HepG2 (cell line): ENCODE results near the gene OBP2A. TPM values are rescaled to one million over a fixed set of nuclear protein-coding genes. Genes with fewer than 3 reads are reported as not detected.

Experiments used
- CC2D1A ChIP-seq: sonication (generic); formaldehyde crosslinking; IDR thresholded peaks from 2 replicates; pipeline ENCODE4 v1.8.1; 2023; ENCODE audit warnings: mild to moderate bottlenecking, missing genetic modification reagents
- E2F1 ChIP-seq: sonication (generic); formaldehyde crosslinking; IDR thresholded peaks from 2 replicates; pipeline ENCODE4 v1.5.0; 2020; ENCODE audit warnings: missing genetic modification reagents
- ERF ChIP-seq: IDR thresholded peaks from 2 replicates; pipeline ENCODE4 v1.6.1; 2018; ENCODE audit warnings: missing biosample characterization, missing genetic modification reagents
- EZH2 ChIP-seq: conservative IDR thresholded peaks from 2 replicates; pipeline ENCODE4 v1.6.1; 2012; ENCODE audit warnings: mild to moderate bottlenecking, low read depth, low read length, moderate library complexity
- GATAD1 ChIP-seq: IDR thresholded peaks from 2 replicates; pipeline ENCODE4 v1.6.1; 2016; ENCODE audit warnings: missing genetic modification reagents, missing compliant biosample characterization
- MAX ChIP-seq: IDR thresholded peaks from 2 replicates; pipeline ENCODE4 v1.6.1; 2012; ENCODE audit warnings: inconsistent platforms
- MIER2 ChIP-seq: IDR thresholded peaks from 2 replicates; pipeline ENCODE4 v1.6.1; 2016; ENCODE audit warnings: missing biosample characterization, missing genetic modification reagents
- MTF2 ChIP-seq: sonication (generic); formaldehyde crosslinking; IDR thresholded peaks from 2 replicates; pipeline ENCODE4 v1.5.0; 2020; ENCODE audit warnings: missing genetic modification reagents, borderline replicate concordance
- NFIB ChIP-seq: sonication (generic); formaldehyde crosslinking; IDR thresholded peaks from 2 replicates; pipeline ENCODE4 v1.9.0; 2021; ENCODE audit warnings: missing genetic modification reagents, mild to moderate bottlenecking, borderline replicate concordance
- NFKB2 ChIP-seq: sonication (generic); formaldehyde crosslinking; IDR thresholded peaks from 2 replicates; pipeline ENCODE4 v1.4.0; 2020; ENCODE audit warnings: missing genetic modification reagents, borderline replicate concordance
- SMAD9 ChIP-seq: sonication (generic); formaldehyde crosslinking; IDR thresholded peaks from 2 replicates; pipeline ENCODE4 v1.5.1; 2020; ENCODE audit warnings: mild to moderate bottlenecking, missing genetic modification reagents
- SP2 ChIP-seq: sonication (generic); formaldehyde crosslinking; IDR thresholded peaks from 2 replicates; pipeline ENCODE4 v1.5.1; 2020; ENCODE audit warnings: mild to moderate bottlenecking, missing genetic modification reagents
- ZBTB33 ChIP-seq: sonication (generic); formaldehyde crosslinking; IDR thresholded peaks from 2 replicates; pipeline ENCODE4 v1.4.0; 2020; ENCODE audit warnings: missing genetic modification reagents
- ZBTB37 ChIP-seq: sonication (generic); formaldehyde crosslinking; IDR thresholded peaks from 2 replicates; pipeline ENCODE4 v1.4.0; 2020; ENCODE audit warnings: mild to moderate bottlenecking, missing genetic modification reagents
- ZFP91 ChIP-seq: sonication (generic); formaldehyde crosslinking; IDR thresholded peaks from 2 replicates; pipeline ENCODE4 v1.9.0; 2022; ENCODE audit warnings: missing genetic modification reagents, mild to moderate bottlenecking, borderline replicate concordance
- ZKSCAN1 ChIP-seq: fragments of 150-350 bp; IDR thresholded peaks from 2 replicates; pipeline ENCODE4 v1.6.1; 2014; ENCODE audit warnings: low read length
- ZNF468 ChIP-seq: sonication (generic); formaldehyde crosslinking; IDR thresholded peaks from 2 replicates; pipeline ENCODE4 v1.8.0; 2022; ENCODE audit warnings: mild to moderate bottlenecking, moderate library complexity, missing genetic modification reagents
- ZNF691 ChIP-seq: sonication (generic); formaldehyde crosslinking; IDR thresholded peaks from 2 replicates; pipeline ENCODE4 v1.4.0; 2020; ENCODE audit warnings: missing genetic modification reagents, low read depth, mild to moderate bottlenecking, borderline replicate concordance
- ZNF740 ChIP-seq: sonication (generic); formaldehyde crosslinking; IDR thresholded peaks from 2 replicates; pipeline ENCODE4 v1.4.0; 2020; ENCODE audit warnings: missing genetic modification reagents
- ZNF780A ChIP-seq: sonication (generic); formaldehyde crosslinking; IDR thresholded peaks from 2 replicates; pipeline ENCODE4 v1.8.0; 2022; ENCODE audit warnings: mild to moderate bottlenecking, missing genetic modification reagents, moderate library complexity
- polyA plus RNA-seq, 8 experiments: library from polyadenylated mRNA; depleted of rRNA in 3 of 8; stranded (reverse) in 7 of 8; unstranded in 1 of 8; fragments of >200 nt; fragmentation: Illumina TruSeq in 4 of 8; extraction: Trizol in 4 of 8; gene quantifications; 2 replicates each; pipeline versions ENCODE4 v1.2.1 to v1.2.3, GENCODE V29; 2011 to 2016; ENCODE audit warnings: low read depth in 4 of 8, missing spikeins in 1 of 8, mixed read lengths in 1 of 8; ENCODE audit not compliant: insufficient read depth in 1 of 8
- total RNA-seq, 5 experiments: library from RNA; depleted of rRNA; stranded (reverse); fragments of >200 nt; fragmentation: Illumina TruSeq; extraction: Trizol; gene quantifications; 2 replicates each; pipeline ENCODE4 v1.2.3, GENCODE V29; 2016; ENCODE audit warnings: low read depth in 1 of 5

OBP2A gene
- total and polyA plus RNA-seq, 2 of the 13 experiments (the other 11 are each of a cell fraction or from before 2014, with no cell fraction given): 0.32 TPM; not detected in 1

- peak; percentile 100 for TF ChIP-seq ZNF740
- TF ChIP-seq MIER2 (CRISPR knock-in tag): no peak
- peak; percentile 89 for TF ChIP-seq MAX
- no peak for TF ChIP-seq EZH2
- peak; percentile 100 for TF ChIP-seq ZFP91 (CRISPR knock-in tag)
- no peak for TF ChIP-seq CC2D1A (CRISPR knock-in tag)
- 0 out of 2 replicates have a peak, but pooled peaks have one; percentile 28 for TF ChIP-seq ZNF691
- TF ChIP-seq GATAD1: peak; percentile 56; the same call in 1 of the 2 replicates
- no peak for TF ChIP-seq ZBTB37
- TF ChIP-seq ZBTB33 (CRISPR knock-in tag): no peak
- no peak for TF ChIP-seq ERF
- TF ChIP-seq SMAD9 (CRISPR knock-in tag): no peak
- TF ChIP-seq MTF2 (CRISPR knock-in tag): no peak
- TF ChIP-seq NFIB (CRISPR knock-in tag): no peak
- TF ChIP-seq ZNF780A: no peak
- no peak for TF ChIP-seq E2F1 (CRISPR knock-in tag)
- TF ChIP-seq ZKSCAN1: no peak
- no peak; the same call in 1 of the 2 replicates for TF ChIP-seq NFKB2
- TF ChIP-seq ZNF468 (CRISPR knock-in tag): no peak
- TF ChIP-seq SP2 (CRISPR knock-in tag): no peak
Measured at GRCh38 chr9:135499326-135500070, 46.4 kb upstream of the OBP2A start (continued).
